HG02938 (cell line): ENCODE results near the gene SLC35B4.

Experiments used
- ATAC-seq: cut with Tn5 transposase; IDR thresholded peaks from one replicate; pipeline ENCODE4 v1.9.1; 2021; ENCODE audit warnings: mild to moderate bottlenecking, moderate library complexity; ENCODE audit not compliant: unreplicated experiment

The SLC35B4 gene, protein sequence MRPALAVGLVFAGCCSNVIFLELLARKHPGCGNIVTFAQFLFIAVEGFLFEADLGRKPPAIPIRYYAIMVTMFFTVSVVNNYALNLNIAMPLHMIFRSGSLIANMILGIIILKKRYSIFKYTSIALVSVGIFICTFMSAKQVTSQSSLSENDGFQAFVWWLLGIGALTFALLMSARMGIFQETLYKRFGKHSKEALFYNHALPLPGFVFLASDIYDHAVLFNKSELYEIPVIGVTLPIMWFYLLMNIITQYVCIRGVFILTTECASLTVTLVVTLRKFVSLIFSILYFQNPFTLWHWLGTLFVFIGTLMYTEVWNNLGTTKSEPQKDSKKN

DNA sequence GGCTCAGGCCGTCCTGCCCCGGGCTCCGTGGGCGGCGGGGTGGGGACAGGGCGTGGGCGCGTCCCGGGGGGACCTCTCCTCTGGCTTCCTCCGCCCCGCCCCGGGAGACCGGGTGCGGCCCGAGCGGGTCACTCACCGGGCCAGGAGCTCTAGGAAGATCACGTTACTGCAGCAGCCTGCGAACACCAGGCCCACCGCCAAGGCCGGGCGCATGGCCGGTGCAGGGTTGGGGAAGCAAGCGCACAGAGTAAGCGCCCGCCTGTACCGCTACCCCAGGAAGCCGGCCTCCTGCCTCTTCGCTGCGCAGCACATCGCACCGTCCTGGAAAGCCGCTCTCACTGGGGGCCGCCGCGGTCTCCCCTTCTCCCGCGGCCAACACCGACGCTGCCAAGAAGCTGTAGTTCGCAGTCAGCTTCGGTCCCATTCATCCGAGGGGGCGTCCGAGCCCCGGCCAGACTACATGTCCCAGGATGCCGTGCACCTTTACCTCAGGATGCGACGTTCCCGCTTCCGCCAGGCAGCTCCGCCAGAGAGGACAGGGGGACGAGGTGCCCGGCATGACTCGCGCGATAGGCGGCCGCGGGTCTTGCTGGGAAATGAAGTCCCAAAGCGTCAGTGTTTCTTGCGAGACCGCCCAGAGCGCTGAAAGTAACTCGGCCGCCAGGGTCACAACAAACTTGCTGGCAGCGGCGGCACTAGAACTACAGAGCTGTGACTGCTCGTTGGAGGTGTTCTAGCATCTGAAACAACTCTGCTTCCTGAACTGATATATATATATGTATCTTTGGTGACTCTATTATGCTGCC is at the start of gene SLC35B4:
TSS of gene SLC35B4 (minus strand) at position 392 of the 806 bp plus-strand sequence. CDS start at position 213, 179 bp downstream.
- peak; percentile 98 for ATAC-seq

DNA sequence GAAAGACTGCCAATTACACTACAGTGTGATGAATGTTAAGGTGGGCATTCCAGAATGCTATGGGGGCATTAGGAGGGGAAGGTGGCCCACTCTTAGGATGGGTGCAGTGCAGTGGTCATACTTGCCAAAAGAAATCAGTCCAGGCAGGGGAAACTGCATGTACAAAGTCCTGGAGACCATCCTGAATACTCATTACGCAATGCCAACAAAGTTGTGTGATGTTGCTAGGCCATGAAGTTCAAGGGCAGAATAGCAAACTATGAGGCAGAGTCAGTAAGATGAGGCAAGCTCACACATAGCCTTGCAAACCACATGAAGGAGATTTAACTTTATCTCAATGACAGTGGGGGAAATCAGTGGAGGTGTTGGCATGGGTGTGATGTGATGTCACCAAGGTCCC is 49.8 kb upstream of the SLC35B4 start:
- no peak for ATAC-seq

DNA sequence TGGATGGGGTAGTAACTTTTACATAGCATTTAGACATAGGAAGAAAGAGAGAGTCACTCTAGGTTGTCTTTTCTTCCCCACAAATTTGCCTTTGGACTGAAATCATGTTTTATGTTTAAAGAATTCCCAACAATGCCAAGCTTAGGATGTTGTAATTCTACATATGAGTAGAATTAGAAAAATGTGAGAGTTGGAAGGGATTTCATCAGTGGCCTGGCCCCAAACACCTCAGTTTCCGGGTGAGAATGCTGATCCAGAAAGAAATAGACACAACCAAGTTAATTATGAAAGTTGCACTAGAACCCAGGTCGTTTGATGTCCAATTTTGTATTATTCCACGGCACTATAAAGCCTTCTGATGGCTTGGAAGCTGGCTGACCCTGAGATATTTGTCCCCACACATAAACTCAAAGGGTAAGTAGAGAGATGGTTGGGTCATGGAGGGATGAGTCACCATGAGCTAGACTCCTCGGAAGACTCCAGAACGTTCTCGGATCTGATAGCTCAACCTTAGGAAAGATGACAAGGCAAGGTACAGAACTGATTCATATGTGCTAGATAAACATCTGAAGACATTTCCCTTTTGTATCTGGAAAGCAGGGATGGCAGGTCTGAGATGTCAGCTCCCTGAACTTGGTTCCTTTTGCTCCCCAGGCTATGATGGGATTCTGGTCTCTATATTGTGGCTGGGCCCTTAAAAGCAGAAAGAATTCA is 48.8 kb upstream of the SLC35B4 start:
- no peak for ATAC-seq

DNA sequence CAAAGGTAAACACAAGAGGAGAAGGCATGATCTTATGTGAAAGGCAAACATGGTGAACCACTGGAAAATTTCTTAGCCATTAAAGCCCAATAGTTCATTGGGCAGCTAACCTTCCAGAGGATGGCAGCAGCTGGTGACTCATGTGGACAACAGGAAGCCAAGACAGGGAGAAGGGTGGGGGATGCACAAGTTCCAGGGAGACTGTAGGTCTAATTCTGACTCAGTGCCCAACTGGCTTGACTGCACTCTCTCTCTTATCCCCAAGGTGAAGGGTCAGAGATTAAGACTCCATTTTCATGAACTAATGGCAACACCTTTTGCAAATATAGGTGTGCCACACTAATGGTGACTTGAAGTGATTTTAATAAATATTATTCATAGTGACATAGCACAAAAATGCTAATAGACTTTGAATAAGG is 47.9 kb upstream of the SLC35B4 start:
- no peak for ATAC-seq

DNA sequence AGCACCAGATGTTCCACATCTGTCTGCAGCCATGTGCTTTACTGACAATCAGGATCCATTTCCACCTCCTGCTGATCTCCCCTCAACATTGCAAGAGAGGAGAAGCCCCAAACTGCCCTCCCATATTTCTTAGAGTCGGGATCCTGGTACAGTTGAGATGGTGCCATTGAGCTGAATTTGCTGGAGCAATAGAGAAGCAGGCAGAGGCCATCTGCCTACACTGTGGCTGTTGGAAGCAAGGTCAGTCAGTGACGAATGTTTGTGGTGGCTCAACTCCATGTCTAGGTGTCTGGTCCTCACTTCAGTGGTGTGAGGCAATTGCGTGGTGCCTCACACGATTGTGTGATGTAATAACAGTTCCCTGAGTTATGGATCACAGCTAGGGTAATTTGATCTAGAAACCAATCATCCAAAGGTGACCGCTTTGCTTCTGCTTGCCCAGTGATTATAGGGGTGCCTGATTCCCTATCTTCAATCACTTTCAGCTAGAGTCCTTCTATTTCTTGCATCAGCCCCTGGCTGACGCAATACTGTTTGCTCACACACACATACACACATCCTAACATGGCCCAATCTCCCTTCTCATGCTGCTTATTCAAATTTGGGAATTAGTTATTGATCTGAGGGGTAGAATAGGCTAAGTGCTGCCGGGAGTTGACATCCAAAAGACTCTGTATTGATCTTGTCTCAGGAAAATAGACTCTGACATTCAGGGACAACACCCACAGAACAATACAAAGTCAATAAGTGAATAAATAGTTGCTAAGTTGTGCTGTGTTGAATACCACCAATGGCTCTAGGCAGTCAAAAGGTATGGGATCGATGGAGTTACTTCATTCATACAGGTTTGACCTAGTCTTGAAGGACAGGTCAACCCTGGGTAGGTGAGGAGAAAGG is 46.1 kb upstream of the SLC35B4 start:
- no peak for ATAC-seq

DNA sequence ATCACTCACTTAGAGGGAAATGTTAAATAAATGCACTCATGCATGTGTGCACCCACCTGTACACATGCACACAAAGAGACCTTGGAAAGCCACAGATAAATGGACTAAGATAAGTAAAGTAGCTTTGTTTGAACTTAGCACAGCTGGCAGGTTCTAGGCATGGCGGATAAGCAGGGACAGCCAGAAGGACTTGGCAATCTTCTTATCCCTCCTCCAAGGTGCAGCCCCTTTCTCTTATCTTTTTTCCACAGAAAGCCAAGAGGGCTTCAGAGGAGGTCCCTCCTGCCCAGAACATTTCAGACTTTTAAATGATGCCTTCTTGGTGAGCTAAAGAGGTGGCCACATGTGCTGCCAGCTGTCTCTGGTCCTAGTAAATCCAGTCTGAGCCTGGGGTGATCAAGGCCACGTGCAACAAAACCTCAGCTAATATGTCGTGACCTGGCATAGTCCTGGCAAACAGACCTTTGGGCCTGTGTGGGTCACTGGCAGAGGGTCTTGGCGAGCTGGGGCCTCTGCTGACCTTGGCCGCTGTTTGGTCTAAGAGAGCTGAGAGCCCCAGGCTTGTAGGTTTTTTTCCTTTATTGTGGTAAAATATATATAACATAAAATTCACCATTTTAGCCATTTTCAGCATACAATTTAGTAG is 43.2 kb upstream of the SLC35B4 start:
- no peak for ATAC-seq

DNA sequence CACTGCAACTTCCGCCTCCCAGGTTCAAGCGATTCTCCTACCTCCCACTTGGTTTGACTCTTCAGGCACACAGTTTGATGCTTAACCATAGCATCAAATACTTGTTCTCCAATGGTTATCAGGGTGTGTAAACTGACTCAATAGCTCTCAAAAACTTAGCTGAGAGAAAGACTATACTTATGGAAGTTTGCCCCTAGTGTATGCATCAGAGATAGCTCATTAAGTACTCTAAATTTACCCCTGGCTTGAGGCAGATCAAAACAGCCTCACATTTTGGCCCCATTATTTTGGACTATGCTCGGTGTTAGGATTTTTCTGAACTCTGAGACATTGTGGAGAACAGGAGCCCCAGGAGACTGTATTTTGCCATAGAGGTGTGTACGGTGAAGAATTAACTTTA is 40.8 kb upstream of the SLC35B4 start:
- no peak for ATAC-seq

DNA sequence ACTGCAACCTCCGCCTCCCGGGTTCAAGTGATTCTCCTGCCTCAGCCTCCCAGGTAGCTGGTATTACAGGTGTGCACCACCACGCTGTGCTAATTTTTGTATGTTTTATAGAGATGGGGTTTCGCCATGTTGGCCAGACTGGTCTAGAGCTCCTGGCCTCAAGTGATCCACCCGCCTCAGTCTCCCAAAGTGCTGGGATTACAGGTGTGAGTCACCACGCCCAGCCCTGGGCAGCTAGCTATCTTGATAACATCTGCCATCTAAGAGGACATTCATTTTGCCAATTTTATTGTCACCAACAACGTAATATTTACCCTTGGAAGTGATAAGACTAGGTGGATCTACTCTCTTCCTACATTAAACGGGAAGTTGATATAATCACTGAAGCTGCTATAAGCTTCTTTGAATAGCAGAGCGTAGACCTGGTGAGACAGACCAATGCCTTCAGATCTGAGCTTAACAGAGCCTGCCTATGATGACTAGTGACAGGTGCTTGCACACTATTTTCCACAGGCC is 39.7 kb upstream of the SLC35B4 start:
- ATAC-seq = no peak

DNA sequence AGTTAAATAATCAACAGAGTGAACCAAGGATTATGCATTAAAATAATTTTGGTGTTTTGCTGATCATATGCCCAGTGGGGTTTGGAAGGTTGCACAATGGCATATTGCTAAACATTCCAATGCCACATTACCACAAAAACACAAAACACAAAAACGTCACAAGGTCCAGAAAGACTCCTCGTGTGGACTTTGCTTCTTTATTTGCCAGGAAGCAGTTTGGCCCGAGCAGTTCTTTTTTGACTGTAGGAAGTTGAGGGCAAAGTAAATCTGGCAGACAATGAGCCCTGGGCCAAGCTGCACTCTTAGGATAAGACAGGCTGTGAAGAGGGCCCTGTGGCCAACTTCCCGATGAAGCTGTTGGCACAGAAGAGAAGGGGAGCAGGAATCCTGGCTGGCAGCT is 39.2 kb upstream of the SLC35B4 start:
- ATAC-seq = no peak

DNA sequence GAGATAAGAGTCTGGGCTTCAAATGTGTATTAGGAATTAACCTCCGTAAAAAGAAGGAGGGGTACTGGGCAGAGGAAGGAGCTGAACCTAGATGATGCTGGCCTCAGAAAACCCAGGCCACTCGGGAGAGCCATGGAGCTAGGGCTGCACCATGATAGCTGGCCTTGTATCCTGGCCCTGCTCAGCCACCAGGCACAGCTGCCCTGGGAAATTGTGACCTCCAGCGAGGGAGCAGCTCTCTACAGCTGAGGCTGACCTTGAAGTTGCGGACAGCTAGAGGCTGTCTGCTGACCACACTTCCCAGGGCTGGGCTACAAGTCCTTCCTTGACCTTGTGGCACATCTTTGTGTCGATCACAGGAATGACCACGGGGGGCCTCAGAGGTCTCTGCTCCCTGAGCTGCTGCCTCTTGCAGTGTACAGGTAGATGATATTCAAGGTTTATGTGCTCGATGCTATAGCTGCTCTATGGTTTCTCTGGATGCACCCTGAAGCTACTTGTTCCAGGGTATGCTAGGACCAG is 38.3 kb upstream of the SLC35B4 start:
- ATAC-seq = no peak

DNA sequence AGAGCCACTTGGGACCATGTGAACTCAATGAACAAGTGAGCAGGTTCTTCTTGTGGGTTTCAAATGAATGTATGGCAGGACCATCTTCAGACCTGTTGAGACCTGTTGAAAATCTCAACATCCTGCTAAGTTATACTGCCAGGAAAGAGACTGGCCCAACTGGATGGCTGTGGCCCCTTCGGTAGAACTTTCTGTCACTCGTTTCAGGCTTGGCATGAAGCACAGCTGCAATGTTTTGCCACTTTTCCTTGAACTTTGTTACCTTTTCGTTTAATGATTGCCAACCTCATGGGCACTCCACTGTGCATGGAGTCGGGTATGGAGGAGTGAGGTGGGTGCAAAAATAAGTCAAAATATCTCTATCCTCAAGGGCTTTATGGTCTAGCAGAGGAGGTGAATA is 36.7 kb upstream of the SLC35B4 start:
- ATAC-seq = no peak

DNA sequence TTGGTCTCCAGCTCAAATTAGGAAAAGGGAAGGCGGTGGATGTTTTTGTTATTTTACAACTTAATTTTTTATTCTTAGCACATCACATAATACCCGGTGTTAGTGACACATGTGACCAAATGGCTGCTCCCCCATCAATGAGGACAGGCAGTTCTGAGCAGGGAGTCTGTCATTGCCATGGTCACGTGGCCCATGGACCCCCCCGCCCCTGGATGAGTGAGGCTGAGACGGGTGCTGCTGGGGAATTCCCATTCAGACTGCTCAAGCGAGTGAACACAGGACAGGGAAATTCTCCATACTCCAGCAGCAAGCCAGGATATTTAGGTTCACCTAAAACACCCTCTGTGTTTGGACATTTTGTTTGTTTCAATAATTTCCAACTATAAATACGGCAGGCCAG is 34.7 kb upstream of the SLC35B4 start:
- ATAC-seq = no peak

DNA sequence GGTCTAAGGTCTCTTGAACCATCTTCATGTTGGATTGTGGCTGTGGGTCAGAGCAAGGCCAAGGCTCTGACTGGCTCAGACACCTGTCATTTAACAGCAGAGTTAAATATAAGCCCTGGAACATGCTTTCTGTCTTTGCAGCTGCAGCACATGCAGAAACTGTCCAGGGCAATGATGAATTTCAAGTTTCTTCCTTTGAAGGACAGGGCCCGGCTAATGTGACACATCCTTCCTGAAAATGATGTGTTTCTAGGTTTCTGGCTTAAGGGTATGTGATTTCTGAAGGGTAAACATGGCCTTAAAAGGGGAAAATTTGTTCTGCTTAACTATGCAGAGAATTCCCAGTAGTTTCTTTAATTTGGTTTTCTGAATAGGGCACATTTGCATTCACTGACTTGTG is 34.0 kb upstream of the SLC35B4 start:
- no peak for ATAC-seq

DNA sequence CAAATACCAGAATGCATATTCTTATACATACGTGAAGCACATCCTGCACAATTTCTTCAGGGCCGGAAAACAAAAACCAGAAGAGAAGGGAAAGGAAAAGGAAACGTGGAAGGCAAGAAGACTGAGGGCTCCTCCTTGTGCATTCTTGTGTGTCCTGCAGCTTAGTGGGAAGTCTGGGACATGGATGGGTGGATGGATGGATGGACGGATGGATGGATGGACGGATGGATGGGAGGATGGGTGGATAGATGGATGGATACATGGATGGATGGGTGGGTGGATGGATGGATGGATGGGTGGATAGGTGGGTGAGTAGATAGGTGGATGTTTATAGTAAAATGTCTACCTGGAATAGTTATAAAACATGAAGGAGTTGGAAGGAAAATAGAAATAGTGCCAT is 30.8 kb upstream of the SLC35B4 start:
- no peak for ATAC-seq

DNA sequence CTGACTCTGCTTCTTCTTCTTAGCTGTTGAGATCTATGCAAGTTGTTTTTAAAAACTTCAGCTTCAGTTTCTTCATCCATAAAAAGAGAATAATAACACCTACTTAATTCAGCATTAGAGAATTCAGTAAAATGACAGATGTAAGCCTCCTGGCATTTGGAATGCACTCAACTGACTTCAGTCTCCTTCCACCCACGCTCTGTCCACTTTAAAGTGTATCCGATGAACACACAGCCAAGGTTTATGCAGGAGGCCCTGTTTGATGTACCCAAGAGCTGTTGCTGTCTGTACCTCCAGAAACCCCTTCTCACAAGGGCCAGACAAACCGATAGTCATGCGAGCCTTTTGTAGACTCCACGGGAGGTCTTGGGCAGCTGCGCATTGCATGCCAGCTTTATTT is 27.1 kb upstream of the SLC35B4 start:
- ATAC-seq = no peak

DNA sequence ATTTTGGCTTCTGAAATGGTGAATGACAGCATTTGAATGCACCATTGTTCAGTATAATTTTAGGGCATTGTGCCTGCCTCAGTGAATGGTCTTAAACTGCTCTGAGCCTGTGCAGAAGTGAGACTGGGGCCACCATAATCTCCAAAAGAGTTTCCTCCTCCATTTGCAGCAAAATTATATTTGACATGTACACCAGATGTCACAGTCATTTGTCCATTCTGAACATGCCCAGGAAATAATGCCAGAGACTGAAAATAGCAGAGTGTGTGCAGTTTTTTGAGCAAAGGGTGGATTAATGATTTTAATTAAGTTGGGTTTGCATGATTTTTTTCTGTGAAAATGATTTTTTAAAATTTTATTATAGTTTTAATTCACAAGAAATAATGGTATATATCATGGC is 26.4 kb upstream of the SLC35B4 start:
- ATAC-seq = no peak

DNA sequence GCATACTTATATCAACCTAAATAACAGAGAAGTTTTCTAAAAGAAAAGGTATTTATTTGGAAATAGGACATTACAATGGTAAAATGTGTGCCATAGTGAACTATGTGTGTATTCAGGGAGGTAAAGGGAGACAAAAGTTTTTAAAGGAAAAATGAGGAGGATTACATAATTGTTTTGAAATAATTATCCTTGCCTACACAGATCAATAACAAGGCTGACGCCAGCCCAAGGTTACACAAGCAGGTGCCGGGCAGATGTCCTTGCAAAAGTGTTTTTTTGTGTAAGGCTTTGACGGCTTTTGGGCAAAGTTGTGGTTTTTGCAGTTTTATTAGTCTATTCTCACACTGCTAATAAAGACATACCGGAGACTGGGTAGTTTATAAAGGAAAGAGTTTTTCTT is 22.7 kb upstream of the SLC35B4 start:
- ATAC-seq = no peak

DNA sequence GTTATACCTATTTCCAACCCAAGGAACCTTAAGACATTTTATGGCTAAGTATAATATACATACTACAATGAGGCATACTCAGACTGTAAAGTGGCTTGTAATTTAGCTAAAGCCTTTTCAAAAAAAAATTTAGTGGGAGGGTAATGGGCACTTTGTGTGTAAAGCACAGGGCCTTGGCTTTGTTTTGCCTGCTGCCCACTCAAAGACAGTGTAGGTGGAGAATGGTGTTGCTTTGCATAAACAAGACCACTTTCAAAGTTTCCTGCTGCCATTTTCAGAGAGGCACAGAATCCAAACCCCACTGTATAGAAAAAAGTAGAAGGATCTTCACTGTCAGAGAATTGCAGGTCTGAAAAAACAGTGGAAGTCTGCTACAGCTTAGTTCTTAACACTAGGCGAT is 21.2 kb upstream of the SLC35B4 start:
- ATAC-seq = no peak

DNA sequence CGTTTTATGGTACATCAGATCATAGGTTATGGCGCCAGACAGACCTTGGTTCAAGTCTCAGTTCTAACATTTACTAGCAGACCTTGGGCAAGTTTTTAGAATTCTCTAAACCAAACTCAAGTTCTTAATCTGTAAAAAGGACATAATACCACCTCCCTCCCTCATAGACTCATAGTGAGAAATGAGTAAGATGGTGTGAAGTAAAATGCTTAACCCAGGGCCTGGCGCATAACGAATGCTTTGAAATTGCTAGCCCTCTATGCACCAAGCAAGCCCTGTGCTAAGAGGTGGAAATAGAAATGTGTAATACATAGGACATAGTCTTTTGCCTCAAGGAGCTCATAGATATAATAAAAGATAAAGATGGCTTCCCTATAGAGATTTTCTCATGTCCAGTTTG is 17.7 kb upstream of the SLC35B4 start:
- ATAC-seq = no peak

DNA sequence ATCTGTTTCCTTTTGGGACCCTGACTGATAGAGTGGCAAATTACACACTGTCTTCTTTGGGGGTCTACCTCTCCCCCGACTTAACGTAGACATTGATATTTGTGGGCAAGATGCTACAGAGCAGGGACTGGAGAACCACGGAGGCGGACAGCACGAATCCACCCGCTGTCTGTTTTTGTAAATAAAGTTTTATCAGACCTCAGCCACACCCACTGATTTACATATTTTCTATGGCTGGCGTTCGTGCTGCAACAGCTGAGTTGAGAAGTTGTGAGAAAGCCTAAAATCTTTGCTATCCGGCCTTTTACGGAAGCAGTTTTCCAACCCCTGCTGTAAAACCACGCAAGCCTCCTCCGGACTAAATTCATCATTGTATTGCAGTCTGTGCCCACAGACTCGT is 17.2 kb upstream of the SLC35B4 start:
- no peak for ATAC-seq
